Measurements from ENCODE around the gene TMEM50B.
"Not testable (repeated sequence)": the region's sequence is repeated elsewhere in the genome, so short reads cannot be mapped to it uniquely, and the experiment has no call there.

Gene TMEM50B

DNA sequence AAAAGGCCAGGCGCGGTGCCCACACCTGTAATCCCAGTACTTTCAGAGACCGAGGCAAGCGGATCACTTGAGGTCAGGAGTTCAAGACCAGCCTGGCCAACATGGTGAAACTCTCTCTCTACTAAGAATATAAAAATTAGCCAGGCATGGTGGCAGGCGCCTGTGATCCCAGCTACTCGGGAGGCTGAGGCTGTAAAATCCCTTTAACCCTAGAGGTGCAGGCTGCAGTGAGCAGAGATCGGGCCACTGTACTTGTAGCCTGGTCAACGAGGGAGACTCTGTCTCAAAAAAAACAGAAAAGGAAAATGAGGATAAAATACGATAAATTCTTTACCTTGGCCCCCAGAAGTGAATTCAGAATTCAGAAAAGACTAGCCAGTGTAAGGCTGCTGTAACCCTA is 1.6 kb downstream of the TMEM50B start:
- DNase-seq (ENCODE audit: low read depth) = no peak

DNA sequence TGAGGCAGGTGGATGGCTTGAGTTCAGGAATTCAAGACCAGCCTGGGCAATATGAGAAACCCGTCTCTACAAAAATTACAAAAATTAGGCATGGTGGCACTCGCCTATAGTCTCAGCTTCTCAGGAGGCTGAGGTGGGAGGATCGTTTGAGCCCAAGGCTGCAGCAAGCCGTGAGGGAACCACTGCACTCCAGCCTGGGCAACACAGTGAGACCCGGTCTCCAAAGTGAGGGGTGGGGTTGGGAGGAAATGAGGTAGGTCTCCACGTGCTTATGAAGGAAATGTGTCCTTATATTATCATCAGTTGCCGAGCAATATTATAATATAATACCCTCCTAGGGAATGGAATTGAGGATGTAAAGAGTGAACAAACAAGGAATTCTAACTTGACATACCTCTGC is 2.7 kb downstream of the TMEM50B start:
- no peak for DNase-seq (ENCODE audit: low read depth)

DNA sequence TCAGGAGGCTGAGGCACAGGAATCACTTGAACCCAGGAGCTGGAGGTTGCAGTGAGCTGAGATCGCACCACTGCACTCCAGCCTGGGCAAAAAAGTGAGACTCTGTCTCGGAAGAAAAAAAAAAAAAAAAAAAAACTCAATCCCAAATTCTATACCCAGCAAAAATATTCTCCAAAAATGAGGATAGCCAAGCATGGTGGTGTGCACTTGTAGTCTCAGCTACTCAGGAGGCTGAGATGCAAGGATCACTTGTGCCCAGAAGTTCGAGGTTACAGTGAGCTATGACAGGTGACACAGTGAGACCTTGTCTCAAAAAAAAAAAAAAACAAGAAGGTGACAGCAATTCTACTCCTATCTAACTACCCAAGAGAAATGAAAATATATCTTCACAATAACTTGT is 6.4 kb downstream of the TMEM50B start:
- DNase-seq (ENCODE audit: low read depth) = no peak

DNA sequence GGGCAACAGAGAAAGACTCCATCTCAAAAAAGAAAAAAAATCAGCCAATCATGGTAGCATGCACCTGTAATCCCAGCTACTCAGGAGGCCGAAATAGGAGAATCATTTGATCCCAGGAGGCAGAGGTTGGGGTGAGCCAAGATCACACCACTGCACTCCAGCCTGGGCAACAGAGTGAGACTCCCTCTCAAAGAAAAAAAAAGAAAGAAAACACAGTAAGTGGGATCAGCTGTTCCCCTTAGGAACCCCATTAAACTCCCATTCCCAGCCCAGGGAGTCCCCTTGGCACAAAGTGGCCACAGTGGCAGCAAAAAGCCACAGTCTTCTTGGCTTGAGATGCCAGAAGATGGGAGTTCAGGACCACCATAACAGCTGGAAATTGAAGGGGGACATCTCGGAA is 9.1 kb downstream of the TMEM50B start:
- no peak for DNase-seq (ENCODE audit: low read depth)

DNA sequence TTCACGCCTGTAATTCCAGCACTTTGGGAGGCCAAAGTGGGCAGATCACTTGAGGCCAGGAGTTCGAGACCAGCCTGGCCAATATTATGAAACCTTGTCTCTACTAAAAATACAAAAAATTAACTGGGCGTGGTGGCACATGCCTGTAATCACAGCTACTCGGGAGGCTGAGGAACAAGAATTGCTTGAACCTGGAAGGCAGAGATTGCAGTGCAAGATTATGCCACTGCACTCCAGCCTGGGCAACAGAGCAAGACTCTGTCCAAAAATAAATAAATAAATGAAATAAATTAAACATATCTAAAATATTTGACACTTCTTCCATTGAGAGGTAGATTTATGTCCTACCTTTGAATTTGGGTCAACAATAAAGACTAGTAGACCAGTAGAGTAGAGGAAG is 10.6 kb downstream of the TMEM50B start:
- not testable (repeated sequence) for DNase-seq (ENCODE audit: low read depth)

DNA sequence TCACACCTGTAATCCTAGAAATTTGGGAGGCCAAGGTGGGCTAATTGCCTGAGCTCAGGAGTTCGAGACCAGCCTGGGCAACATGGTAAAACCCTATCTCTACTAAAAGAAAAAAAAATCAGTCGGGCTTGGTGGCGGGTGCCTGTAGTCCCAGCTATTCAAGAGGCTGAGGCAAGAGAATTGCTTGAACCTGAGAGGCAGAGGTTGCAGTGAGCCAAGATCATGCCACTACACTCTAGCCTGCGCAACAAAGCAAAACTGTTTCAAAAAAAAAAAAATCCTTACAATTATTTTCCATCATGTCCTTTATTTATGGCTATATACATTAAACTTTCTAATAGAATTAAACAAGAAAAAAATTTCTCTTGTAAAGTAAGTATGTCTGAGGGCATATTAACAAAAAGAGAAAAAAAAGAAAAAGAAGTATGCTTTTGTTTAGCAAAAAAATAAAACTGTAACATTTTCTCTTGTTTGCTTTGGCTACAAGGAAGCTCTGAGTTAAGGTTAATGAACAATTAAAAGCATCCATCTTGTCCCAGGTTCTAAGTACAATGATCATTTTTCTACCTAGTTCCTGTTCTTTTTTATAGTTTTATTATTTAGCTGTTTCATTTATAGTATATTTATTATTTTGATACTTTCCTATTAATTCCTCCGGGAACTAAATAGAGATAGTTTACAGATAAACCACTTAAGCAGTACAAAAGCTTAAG is 18.1 kb downstream of the TMEM50B start:
- DNase-seq (ENCODE audit: low read depth) = no peak

DNA sequence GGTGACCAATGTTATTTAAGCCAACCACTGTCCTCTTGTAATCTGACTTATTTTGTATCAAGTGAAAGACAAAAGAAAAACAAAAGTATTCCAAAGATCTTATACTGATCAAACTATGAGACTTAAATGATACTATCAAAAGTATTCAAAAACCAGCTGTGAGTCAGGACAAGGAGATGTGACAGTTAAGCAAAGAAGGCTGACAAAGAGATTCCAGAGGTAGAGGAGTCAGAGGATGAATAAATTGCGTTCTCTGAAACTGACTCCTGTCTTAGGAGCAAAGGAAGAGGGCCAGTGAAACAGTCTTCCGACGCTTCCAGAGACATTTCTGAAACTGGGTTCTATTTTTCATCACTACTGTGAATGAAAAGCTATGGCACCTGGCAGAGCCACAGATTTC is 20.9 kb downstream of the TMEM50B start:
- DNase-seq (ENCODE audit: low read depth) = no peak

DNA sequence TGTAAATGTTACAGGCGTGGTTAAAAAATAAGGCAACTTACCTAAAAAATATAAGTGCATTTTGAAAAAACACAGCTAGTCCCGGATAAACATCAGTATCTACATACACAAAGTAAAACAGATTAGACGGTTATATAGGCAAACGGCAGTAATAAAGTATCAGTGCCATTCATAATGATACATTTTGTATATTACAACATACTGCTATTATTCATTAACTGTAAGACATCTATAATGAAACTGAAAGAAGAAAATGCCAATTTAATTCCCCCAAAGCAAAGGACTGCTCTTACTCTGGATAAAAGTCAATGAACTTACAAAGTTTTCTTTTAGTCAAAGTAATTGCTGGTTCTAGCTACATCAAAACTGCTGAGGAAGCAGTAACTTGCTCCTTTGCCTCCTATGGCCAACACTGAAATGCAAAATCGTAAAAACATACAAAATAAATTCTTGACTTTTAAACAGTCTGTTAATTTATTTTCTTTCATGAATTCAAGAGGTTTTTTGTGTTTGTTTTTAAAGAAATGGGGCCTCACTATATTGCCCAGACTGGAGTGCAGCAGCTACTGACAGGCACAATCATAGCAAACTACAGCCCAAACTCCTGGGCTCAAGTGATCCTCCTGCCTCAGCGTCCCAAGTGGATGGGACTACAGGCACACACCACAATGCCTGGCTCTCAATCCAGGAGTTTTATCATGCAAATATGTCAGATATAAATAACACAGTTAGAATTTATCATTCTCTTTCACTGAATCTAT is 23.9 kb downstream of the TMEM50B start:
- no peak for DNase-seq (ENCODE audit: low read depth)

DNA sequence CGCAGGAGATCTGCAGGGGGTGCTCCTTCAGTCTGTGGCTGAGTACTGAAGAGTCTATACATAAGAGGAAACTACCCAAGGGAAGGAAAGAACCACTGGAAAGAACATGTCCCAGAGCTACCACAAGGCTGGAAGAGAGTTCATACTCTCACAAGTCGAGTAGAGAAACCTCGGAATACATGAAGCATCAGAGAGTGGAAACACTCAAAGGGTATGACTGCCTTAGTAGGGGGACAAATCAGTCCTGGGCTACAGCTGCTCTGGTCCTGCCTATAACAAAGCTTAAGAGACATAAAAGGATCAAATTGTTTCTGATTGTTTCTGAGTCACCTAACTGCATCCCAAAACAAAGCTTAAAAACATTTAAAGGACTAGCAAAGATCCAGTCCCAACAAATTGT is 27.4 kb downstream of the TMEM50B start:
- DNase-seq (ENCODE audit: low read depth) = no peak

DNA sequence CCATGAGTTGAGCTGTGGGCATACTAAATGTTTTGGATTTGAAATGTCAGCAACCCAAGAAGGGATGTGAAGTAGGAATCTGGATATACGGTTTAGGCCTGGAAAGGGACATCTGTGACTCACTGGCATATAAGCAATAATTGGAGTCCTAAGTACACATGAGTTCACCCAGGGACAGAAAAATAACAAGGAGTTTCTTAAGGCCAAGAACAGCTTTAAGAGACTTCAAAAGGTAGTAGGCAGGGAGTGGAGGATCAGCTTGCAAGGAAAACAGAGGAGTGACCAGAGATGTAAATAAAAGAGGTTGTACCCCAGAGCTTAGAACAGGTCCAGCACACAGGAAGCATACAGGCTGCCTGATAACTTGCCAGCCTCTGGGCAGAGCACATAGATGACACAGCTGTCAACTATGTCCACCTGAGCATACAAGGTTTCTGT is 28.1 kb downstream of the TMEM50B start:
- DNase-seq (ENCODE audit: low read depth) = no peak

DNA sequence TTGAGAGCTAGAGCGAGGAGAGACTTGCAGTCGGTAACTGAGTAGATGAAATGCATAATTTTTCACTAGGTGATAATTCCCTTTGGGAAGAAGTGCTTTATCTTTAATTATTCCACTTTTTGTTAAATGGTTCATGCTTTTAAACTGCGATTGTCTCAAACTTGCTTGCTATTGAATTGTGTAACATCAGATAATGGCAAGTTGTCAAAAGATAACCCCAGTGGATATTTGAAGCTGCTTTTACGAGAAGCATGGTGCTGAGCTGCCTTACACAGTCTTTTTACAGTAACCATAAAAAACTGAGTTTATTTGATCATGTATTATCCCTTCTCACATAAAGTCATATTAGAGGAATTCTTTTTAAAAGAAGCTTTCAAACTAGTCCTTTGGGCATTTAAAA is 30.2 kb downstream of the TMEM50B start:
- DNase-seq (ENCODE audit: low read depth) = no peak

DNA sequence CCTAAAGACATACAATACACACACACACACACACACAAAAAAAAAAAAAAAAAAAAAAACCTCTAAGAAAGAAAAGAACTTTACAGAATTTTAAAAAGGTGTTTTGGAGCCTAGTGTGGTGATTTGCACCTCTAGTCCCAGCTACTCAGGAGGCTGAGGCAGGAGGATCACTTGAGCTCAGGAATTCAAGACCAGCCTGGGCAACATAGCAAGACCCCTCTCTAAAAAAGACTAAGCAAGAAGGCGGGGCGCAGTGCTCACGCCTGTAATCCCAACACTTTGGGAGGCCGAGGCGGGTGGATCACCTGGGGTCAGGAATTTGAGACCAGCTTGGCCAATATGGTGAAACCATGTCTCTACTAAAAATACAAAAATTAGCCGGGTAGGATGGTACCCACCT is 33.2 kb downstream of the TMEM50B start:
- DNase-seq (ENCODE audit: low read depth) = not testable (repeated sequence)

DNA sequence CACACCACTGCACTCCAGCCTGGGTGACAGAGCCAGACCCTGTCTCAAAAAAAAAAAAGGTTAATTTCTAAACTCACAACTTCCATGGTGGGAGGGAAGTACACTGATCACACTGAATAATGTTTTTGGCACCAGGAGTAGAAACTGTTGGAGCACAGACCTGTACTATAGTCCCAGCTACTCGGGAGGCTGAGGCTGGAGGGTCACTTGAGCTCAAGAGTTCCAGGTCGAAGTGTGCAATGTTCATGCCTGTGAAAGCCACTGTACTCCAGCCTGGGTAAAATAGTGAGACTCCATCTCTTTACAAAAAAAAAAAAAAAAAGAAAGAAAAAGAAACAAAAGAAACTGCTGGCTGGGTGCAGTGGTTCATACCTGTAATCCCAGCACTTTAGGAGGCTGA is 35.3 kb downstream of the TMEM50B start:
- no peak for DNase-seq (ENCODE audit: low read depth)

DNA sequence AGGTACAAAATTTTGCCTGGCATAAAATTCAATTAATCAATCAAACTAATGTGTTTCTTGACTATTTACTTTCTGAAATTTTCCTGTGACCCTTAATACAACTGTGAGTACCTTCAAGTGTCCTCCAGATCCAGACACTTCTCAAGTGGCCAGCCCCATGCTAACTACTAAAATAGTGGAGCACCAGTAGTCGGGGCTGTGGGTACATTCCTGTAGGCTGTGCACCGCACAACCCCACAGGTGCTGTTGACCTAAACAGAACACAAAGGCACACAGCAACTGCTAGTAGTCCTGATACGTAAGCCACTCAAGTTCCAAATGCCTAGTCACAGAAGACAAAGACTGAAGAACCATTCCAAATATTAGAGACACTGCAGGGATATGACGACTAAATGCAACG is 36.6 kb downstream of the TMEM50B start:
- no peak for DNase-seq (ENCODE audit: low read depth)

DNA sequence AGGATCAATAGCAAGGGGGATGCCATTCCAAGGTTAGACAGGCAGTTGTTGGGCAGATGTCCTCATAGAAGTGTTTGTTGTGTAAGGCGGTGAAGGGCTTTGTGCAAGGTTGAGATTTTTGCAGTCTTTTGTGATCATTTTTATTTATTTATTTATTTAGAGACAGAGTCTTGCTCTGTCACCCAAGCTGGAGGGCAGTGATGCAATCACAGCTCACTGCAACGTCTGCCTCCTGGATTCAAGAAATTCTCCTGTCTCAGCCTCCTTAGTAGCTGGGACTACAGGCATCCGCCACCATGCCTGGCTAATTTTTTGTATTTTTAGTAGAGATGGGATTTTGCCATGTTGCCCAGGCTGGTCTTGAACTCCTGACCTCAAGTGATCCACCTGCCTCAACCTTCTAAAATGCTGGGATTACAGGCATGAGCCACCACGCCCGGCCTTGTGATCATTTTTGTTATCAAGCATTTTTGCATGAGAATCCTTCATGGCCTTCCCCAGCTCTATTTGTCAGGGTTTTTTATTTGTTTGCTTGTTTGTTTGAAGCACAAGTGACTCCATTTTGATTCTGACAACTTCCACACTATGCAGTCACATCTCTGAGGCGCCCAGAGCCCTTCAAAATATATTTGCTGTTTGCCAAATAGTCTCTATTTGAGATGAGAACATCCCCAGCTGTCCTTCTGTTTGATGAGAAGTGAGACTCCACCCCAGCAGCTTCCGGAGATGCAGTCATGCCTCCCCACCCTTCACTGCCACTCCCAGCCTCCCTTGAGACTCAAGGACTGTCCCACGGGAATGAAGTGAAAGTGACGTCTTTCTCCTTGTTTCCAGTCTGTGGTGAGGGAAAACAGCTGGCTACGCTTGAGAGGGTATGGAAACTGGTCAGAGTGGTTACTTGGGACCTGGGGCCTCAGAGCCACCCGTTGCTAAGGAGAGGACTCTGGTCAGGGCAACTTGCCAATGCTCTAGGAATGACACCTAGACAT is 38.0 kb downstream of the TMEM50B start:
- peak; percentile 64 for DNase-seq (ENCODE audit: low read depth)

DNA sequence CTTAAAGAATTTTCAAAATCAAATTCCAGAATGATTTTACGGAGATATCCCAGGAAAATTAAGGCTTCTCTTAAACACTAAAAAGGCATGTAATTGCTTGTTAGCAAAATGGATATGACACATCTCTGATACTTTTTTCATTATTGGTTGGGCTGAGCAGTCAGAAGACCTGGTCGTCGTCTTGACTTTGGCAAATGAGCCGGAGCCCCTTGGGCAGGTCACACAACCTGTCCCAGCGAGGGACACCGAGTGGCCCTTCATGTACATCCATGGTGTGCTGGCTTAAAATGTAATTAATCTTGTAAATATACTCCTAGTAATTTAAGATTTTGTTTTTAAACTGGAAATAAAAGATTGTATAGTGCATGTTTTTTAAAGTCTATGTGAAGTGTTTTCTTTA is 42.6 kb downstream of the TMEM50B start:
- DNase-seq (ENCODE audit: low read depth) = no peak

DNA sequence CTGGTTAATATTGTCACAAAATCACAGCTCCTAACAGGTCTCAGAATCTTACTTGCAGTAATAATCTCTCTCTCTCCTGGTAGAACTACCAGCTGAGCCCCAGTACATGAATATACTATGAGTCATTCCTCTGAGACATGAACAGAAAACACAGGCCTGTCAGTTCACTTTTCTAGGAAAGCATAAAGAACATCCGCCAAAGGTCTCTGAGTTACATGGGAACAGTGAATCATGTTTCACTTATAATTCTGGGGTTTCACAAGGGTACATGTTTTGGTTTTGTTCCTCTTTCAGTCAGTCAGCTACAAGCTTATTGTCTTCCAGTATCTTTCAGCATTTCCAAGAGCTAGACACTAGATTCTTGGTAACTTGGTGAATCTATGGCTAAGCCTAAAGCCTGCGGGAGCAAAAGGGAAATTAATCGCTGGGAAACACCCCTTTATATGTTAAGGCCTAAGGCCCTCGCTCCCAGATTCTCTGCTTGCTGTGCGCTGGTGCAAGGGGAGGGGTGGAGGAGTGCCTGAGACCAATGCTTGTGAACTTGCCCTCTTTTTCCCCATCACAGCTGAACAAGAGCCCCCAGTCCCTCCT is 44.9 kb downstream of the TMEM50B start:
- peak; percentile 75 for DNase-seq (ENCODE audit: low read depth)

DNA sequence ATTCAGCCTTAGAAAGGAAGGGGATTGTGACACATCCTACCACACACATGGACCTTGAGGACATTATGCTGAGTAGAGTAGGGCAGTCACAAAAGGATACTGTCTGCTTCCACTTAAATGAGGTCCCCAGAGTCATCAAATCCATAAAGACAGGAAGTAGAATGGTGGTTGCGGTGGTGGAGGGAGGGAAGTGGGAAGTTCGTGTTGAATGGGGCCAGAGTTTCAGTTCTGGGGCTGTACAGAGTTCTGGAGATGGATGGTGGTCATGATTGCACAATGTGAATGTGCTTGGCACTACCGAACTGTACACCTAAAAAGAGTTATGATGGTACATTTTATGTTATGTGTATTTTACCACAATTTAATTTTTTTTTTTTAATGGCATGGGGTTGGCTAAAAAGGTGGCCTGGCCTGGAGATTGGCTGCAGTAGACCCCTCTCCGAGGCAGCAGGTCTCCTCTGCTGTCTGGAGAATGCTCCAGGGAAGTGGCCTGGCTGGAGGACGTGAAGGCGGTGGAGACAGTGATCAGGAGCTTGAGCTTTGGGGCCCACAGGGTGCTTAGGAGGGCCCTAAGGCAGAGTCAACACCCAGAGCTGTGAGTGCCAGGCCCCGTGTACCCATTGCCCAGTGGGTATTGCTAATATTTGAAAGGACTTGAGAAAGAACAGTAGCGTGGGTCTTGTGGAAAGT is 46.2 kb downstream of the TMEM50B start:
- DNase-seq (ENCODE audit: low read depth) = no peak

DNA sequence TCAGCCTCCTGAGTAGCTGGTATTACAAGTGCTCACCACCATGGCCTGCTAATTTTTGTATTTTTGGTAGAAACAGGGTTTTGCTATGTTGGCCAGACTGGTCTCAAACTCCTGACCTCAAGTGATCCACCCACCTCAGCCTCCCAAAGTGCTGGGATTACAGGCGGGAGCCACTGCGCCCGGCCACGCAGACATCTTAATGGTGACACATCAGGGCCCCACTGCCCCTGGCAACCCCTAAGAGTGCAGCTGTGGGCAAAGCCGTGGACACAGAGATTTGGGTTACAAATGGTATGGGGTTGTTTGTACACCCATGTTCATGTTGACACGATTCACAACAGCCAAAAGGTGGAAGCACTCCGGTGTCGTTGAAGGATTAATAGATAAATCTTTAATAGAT is 46.8 kb downstream of the TMEM50B start:
- no peak for DNase-seq (ENCODE audit: low read depth)

DNA sequence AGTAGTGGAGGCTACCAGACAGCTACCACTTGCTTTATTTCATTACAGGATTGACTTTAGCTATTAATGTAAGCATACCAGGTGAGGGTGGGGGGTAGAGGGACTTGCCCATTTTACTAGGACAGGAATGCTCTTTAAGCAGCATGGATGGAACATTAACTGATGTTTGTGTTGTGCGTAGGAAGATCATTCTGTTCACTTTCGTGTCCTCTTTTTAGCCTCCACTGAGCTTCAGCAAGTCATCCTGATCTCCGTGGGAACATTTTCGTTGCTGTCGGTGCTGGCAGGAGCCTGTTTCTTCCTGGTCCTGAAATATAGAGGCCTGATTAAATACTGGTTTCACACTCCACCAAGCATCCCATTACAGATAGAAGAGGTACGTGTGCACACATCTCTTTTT is 47.3 kb downstream of the TMEM50B start:
- DNase-seq (ENCODE audit: low read depth) = no peak

DNA sequence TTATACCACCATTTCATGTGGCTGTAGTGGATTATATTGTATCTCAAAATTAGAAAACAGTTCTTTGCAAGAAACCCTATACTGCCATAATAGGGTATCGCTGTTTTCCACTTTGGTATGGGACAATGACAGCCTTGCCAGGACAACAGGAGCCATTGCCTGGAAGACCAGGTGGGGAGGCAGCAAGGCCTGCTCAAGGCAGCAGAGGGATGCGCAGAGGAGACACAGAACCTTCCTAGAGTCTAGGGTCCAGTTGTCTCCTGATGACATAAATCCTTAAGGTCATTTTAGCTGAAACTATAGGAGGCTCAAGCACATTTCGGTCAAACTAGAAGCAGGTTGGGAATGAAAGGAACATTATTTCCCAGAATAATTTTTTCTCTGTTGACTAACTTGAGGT is 48.9 kb downstream of the TMEM50B start:
- no peak for DNase-seq (ENCODE audit: low read depth)

DNA sequence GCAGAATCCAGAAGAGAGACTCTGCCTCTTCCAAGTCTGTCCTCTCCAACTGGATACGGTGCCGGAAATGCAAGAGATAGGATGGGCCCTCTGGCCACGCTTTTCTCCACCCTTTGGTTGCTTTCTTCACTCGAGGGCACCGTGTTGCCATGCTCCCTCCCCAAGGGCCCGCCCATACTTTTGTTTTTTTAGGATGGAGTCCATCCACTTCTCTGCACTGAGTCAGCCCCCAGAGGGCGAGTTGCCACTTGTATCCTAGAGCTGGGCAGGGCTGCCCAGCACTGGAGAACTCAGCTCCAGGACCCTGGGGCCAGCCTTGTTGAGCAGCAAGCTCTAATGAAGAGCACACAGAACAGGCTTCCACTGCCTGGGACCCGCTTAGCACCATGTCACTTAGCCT is 51.1 kb downstream of the TMEM50B start:
- no peak for DNase-seq (ENCODE audit: low read depth)

Measured in GM04503 (cell line).